NT2/D1 (cell line): ENCODE measurements around the gene PRG2.

Experiments used
- DNase-seq: peaks from one replicate; pipeline ENCODE4 v3.0.0-alpha.2; 2011; ENCODE audit warnings: low read depth, low spot score
- H3K27me3 ChIP-seq: 2 replicates; pipeline ENCODE4 v1.6.0; 2011; ENCODE audit warnings: mild to moderate bottlenecking; ENCODE audit not compliant: insufficient read length, insufficient read depth
- H3K36me3 ChIP-seq: 2 replicates; pipeline ENCODE4 v1.6.1; 2011; ENCODE audit warnings: mild to moderate bottlenecking, low read length, mixed read lengths; ENCODE audit not compliant: insufficient read depth, insufficient read length
- H3K4me1 ChIP-seq: 2 replicates; pipeline ENCODE4 v1.5.1; 2011; ENCODE audit not compliant: insufficient read depth, insufficient read length
- H3K4me3 ChIP-seq: 2 replicates; pipeline ENCODE4 v1.5.1; 2011; ENCODE audit warnings: low read depth; ENCODE audit not compliant: insufficient read length
- H3K9ac ChIP-seq: 2 replicates; pipeline ENCODE4 v1.6.0; 2011; ENCODE audit warnings: low read depth; ENCODE audit not compliant: insufficient read length
- H3K9me3 ChIP-seq: 2 replicates; pipeline ENCODE4 v1.5.1; 2011; ENCODE audit warnings: mild to moderate bottlenecking, low read length; ENCODE audit not compliant: insufficient read depth
- SUZ12 ChIP-seq: IDR thresholded peaks from 2 replicates; pipeline ENCODE4 v1.6.1; 2011; ENCODE audit not compliant: insufficient read length, insufficient read depth; ENCODE audit errors: extremely low read depth
- YY1 ChIP-seq: IDR thresholded peaks from 2 replicates; pipeline ENCODE4 v1.6.1; 2011; ENCODE audit not compliant: insufficient read length, insufficient read depth
- ZNF274 ChIP-seq: IDR thresholded peaks from 2 replicates; pipeline ENCODE4 v1.6.1; 2011; ENCODE audit warnings: mild to moderate bottlenecking, low read depth, low read length

The PRG2 gene

GRCh38 chr11:57394203-57394965 lies 3.9 kb upstream of the PRG2 start:
- no peaks in the 10 kb centered on the region for H3K36me3 ChIP-seq
- no peak overlapping the region for H3K4me3 ChIP-seq
- DNase-seq = no peak
- peaks cover 14% of the 10 kb centered on the region for H3K27me3 ChIP-seq
- no peaks in the 10 kb centered on the region for H3K9me3 ChIP-seq
- peaks cover 3% of the 10 kb centered on the region for H3K4me1 ChIP-seq
- no peak overlapping the region for H3K9ac ChIP-seq
- no peak for TF ChIP-seq ZNF274
- no peak for TF ChIP-seq SUZ12
- no peak for TF ChIP-seq YY1

DNA sequence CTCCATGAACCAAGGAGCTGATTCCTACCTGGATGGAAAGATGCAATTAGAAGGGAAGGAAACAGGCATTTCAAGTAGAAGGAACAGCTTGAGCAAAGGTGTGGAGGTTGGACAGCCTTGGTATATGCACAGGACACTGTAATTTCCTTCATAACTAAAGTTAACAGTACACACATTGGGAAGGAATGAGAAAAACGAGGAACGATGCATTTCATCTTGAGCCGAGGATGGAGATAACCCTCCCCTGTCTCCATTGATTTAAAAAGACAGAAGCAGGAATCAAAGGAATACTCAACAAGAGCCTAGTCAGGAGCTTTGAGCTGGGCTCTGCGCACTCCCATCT lies 2.3 kb upstream of the PRG2 start:
- no peaks in the 10 kb centered on the region for H3K36me3 ChIP-seq
- H3K9ac ChIP-seq = no peak overlapping the region
- no peaks in the 10 kb centered on the region for H3K9me3 ChIP-seq
- no peak overlapping the region for H3K4me3 ChIP-seq
- peaks cover 3% of the 10 kb centered on the region for H3K4me1 ChIP-seq
- TF ChIP-seq YY1 (no peak), SUZ12 (no peak), ZNF274 (no peak)
- H3K27me3 ChIP-seq = peaks cover 20% of the 10 kb centered on the region
- DNase-seq = no peak

GRCh38 chr11:57392066-57392762 lies 1.8 kb upstream of the PRG2 start:
- peaks cover 20% of the 10 kb centered on the region for H3K27me3 ChIP-seq
- peaks cover 3% of the 10 kb centered on the region for H3K4me1 ChIP-seq
- TF ChIP-seq SUZ12 (no peak), ZNF274 (no peak), YY1 (no peak)
- H3K4me3 ChIP-seq = no peak overlapping the region
- H3K9ac ChIP-seq = no peak overlapping the region
- H3K36me3 ChIP-seq = no peaks in the 10 kb centered on the region
- H3K9me3 ChIP-seq = no peaks in the 10 kb centered on the region
- DNase-seq = no peak

GRCh38 chr11:57391539-57391938 lies 1.1 kb upstream of the PRG2 start:
- TF ChIP-seq ZNF274 = no peak
- TF ChIP-seq SUZ12 = no peak
- no peak for TF ChIP-seq YY1
- peaks cover 20% of the 10 kb centered on the region for H3K27me3 ChIP-seq
- DNase-seq = no peak
- no peaks in the 10 kb centered on the region for H3K36me3 ChIP-seq
- no peak overlapping the region for H3K9ac ChIP-seq
- no peaks in the 10 kb centered on the region for H3K9me3 ChIP-seq
- H3K4me1 ChIP-seq = peaks cover 3% of the 10 kb centered on the region
- no peak overlapping the region for H3K4me3 ChIP-seq

DNA sequence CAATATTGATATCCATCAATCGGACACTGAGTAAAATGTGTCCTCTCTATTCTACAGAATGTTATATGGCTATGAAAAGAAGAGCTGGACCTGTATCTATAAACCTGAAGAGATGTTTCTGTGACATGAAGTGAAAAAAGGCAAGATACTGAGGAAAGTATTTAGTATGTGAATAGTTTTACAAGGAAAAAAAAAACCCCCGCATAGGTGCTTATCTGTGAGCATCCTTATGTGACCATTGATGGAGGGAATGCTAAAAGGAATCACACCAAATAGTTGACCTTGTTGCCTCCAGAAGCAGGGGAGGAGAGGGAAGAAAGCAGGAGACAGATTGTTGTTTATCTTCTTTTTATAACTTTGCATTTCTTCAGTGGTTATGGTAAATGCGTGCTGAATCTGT lies 661 bp upstream of the PRG2 start:
- peaks cover 16% of the 10 kb centered on the region for H3K27me3 ChIP-seq
- TF ChIP-seq YY1 = no peak
- no peak for TF ChIP-seq ZNF274
- no peak for TF ChIP-seq SUZ12
- H3K9ac ChIP-seq = no peak overlapping the region
- no peak overlapping the region for H3K4me3 ChIP-seq
- no peaks in the 10 kb centered on the region for H3K36me3 ChIP-seq
- DNase-seq = no peak
- H3K4me1 ChIP-seq = peaks cover 3% of the 10 kb centered on the region
- no peaks in the 10 kb centered on the region for H3K9me3 ChIP-seq

GRCh38 chr11:57387289-57388030 lies 3.0 kb downstream of the PRG2 start:
- no peak for TF ChIP-seq YY1
- no peak for TF ChIP-seq ZNF274
- no peak for TF ChIP-seq SUZ12
- H3K4me3 ChIP-seq = no peak overlapping the region
- DNase-seq = no peak

GRCh38 chr11:57386178-57386940 lies 4.1 kb downstream of the PRG2 start:
- H3K9me3 ChIP-seq = no peaks in the 10 kb centered on the region
- H3K4me1 ChIP-seq = no peaks in the 10 kb centered on the region
- peaks cover 18% of the 10 kb centered on the region for H3K27me3 ChIP-seq
- no peak for DNase-seq
- H3K9ac ChIP-seq = no peak overlapping the region
- H3K36me3 ChIP-seq = no peaks in the 10 kb centered on the region
- no peak overlapping the region for H3K4me3 ChIP-seq
- TF ChIP-seq YY1 = no peak
- no peak for TF ChIP-seq ZNF274
- TF ChIP-seq SUZ12 = no peak

More at GRCh38 chr11:57387289-57388030, 3.0 kb downstream of the PRG2 start:
- H3K9ac ChIP-seq = no peak overlapping the region
- no peaks in the 10 kb centered on the region for H3K9me3 ChIP-seq
- H3K27me3 ChIP-seq = peaks cover 15% of the 10 kb centered on the region
- H3K4me1 ChIP-seq = no peaks in the 10 kb centered on the region
- H3K36me3 ChIP-seq = no peaks in the 10 kb centered on the region
